CD4-positive, alpha-beta T cell treated with Interleukin-15 for 4 hours (primary cell): ENCODE results near the gene MDFI.

Source experiments
- DNase-seq: peaks from one replicate; pipeline ENCODE4 v3.0.0-alpha.2; 2020; ENCODE audit warnings: low spot score

The MDFI gene

GRCh38 chr6:41672816-41673703 lies 34.8 kb downstream of the MDFI start:
- no peak for DNase-seq

GRCh38 chr6:41673704-41674000 lies 35.4 kb downstream of the MDFI start:
- DNase-seq: no peak

- no peak for DNase-seq
These were observed 36.1 kb downstream of the MDFI start for GRCh38 chr6:41674231-41675000.

- no peak for DNase-seq
These were observed 37.0 kb downstream of the MDFI start for GRCh38 chr6:41675176-41675775.

GRCh38 chr6:41675992-41676391 lies 37.7 kb downstream of the MDFI start:
- no peak for DNase-seq

- DNase-seq: no peak
These were observed 38.2 kb downstream of the MDFI start for GRCh38 chr6:41676431-41676830.

- no peak for DNase-seq
These were observed 39.1 kb downstream of the MDFI start for GRCh38 chr6:41677124-41677921.

GRCh38 chr6:41678511-41679084 lies 40.3 kb downstream of the MDFI start:
- DNase-seq: no peak

- DNase-seq: no peak
These were observed 41.4 kb downstream of the MDFI start for GRCh38 chr6:41679696-41680095.

GRCh38 chr6:41680182-41680965 lies 42.1 kb downstream of the MDFI start:
- no peak for DNase-seq

- peak; percentile 56 for DNase-seq
These were observed 43.8 kb downstream of the MDFI start for GRCh38 chr6:41682056-41682477.

- DNase-seq: no peak
These were observed 44.4 kb downstream of the MDFI start for GRCh38 chr6:41682497-41683272.

- no peak for DNase-seq
These were observed 44.9 kb downstream of the MDFI start for GRCh38 chr6:41683273-41683522.

GRCh38 chr6:41683523-41684310 lies 45.4 kb downstream of the MDFI start:
- peak; percentile 71 for DNase-seq

GRCh38 chr6:41684311-41685180 lies 46.3 kb downstream of the MDFI start:
- DNase-seq: no peak

- DNase-seq: no peak
These were observed 47.5 kb downstream of the MDFI start for GRCh38 chr6:41685641-41686380.

GRCh38 chr6:41687501-41688175 lies 49.4 kb downstream of the MDFI start:
- DNase-seq: no peak
